ENCODE measurements around the gene SHMT2. TPM values are rescaled to one million over a fixed set of nuclear protein-coding genes. Genes with fewer than 3 reads are reported as not detected.

The SHMT2 gene
- total RNA-seq, 1 experiment from 2014 or later: 67.1 TPM

DNA sequence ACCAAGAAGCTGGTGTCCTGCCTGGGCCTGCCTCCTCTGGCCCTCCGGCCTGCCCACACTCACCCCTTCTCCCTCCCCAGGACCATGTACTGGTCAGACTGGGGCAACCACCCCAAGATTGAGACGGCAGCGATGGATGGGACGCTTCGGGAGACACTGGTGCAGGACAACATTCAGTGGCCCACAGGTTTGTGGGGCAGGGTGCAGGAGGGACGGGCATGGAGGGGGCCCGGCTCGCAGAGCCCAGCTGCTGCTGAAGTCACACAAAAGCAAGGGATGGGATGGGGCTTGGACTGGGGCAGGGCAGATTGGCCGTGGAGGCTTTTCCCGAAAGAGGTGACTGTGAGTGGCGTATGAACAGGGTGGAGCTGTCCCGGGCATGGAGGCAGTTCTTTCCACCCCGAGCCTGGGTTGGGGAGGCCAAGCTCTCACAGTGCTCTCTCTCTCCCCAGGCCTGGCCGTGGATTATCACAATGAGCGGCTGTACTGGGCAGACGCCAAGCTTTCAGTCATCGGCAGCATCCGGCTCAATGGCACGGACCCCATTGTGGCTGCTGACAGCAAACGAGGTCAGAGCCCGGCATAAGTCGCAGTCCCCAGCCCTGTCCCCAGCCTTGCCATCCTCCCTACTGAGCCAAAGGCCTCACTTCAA lies 20.8 kb upstream of the SHMT2 start:
- H3K4me1 ChIP-seq (ENCODE audit: control insufficient read depth, insufficient read depth, low read length): peaks cover 3% of the 10 kb centered on the region; the same call in 1 of the 2 replicates
- H3K27ac ChIP-seq (ENCODE audit: low read length): no peak overlapping the region
- ATAC-seq (no peak), DNase-seq (ENCODE audit: low read depth, low spot score) (no peak)
- TF ChIP-seq POLR2AphosphoS5 (IDR thresholded peaks at IDR 0.05; ENCODE audit: low read depth, low read length): no peak
- TF ChIP-seq CTCF (IDR thresholded peaks at IDR 0.05): no peak
- TF ChIP-seq SIN3A (IDR thresholded peaks at IDR 0.05; ENCODE audit: borderline replicate concordance, insufficient read depth, low read depth, low read length): no peak
- no peaks in the 10 kb centered on the region for H3K9me3 ChIP-seq (ENCODE audit: control insufficient read depth, insufficient read depth, low read depth, low read length)
- ChIA-PET POLR2A (no interaction called here), CTCF (no interaction called here)
- no TSS peak for BruUV-seq (replicated peaks)
- no peaks in the 10 kb centered on the region for H3K36me3 ChIP-seq (ENCODE audit: control insufficient read depth, insufficient read depth, low read length)
- H3K27me3 ChIP-seq (ENCODE audit: control insufficient read depth, insufficient read depth, low read length): no peaks in the 10 kb centered on the region
- H3K4me3 ChIP-seq (ENCODE audit: low read depth in 2 of 2, low read length in 2 of 2): no peak overlapping the region
- intact Hi-C loops (cut with micrococcal nuclease; ENCODE audit: unreplicated experiment) (no loop called here), in situ Hi-C loops (cut with HindIII; ENCODE audit: low pct_unique_long_range_greater_than_20kb, low sequenced_read_pairs) (no loop called here)

DNA sequence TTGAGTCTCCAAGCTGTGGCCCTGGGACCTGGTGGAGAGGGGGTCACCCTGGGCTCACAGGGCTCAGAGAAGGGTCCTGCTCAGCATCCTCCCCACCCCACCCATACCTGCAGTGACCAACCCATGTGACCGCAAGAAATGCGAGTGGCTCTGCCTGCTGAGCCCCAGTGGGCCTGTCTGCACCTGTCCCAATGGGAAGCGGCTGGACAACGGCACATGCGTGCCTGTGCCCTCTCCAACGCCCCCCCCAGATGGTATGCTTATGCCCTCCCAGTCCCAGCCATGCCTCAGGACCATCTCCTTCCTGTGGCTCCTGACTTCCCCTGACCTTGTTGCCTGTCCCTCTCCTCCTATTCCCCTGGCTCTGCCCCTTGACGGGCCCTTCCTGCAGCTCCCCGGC lies 19.6 kb upstream of the SHMT2 start:
- intact Hi-C loops (cut with micrococcal nuclease; ENCODE audit: unreplicated experiment) (no loop called here), in situ Hi-C loops (cut with HindIII; ENCODE audit: low pct_unique_long_range_greater_than_20kb, low sequenced_read_pairs) (no loop called here)
- peaks cover 2% of the 10 kb centered on the region; the same call in 1 of the 2 replicates for H3K27me3 ChIP-seq (ENCODE audit: control insufficient read depth, insufficient read depth, low read length)
- no peak overlapping the region for H3K4me3 ChIP-seq (ENCODE audit: low read depth in 2 of 2, low read length in 2 of 2)
- H3K36me3 ChIP-seq (ENCODE audit: control insufficient read depth, insufficient read depth, low read length): no peaks in the 10 kb centered on the region
- CTCF ChIA-PET: no interaction called here
- TF ChIP-seq CTCF (IDR thresholded peaks at IDR 0.05) (no peak), REST (IDR thresholded peaks at IDR 0.05; ENCODE audit: insufficient read depth in 1 of 2, low read depth in 2 of 2, low read length in 1 of 2) (no peak), POLR2AphosphoS5 (IDR thresholded peaks at IDR 0.05; ENCODE audit: low read depth, low read length) (no peak), TCF7L2 (IDR thresholded peaks at IDR 0.05; ENCODE audit: low read depth, low read length) (no peak), SIN3A (IDR thresholded peaks at IDR 0.05; ENCODE audit: borderline replicate concordance, insufficient read depth, low read depth, low read length) (no peak)
- no peak overlapping the region for H3K27ac ChIP-seq (ENCODE audit: low read length)
- H3K9me3 ChIP-seq (ENCODE audit: control insufficient read depth, insufficient read depth, low read depth, low read length): no peaks in the 10 kb centered on the region
- POLR2A ChIA-PET: no interaction called here
- DNase-seq (ENCODE audit: low read depth, low spot score) (no peak), ATAC-seq (no peak)
- H3K4me1 ChIP-seq (ENCODE audit: control insufficient read depth, insufficient read depth, low read length): peaks cover 4% of the 10 kb centered on the region; the same call in 1 of the 2 replicates
- no TSS peak for BruUV-seq (replicated peaks)

All from Panc1 (cell line).